WERI-Rb-1 (cell line): ENCODE data around the gene CYP4V2.

Experiments used
- DNase-seq: peaks from one replicate; pipeline ENCODE4 v3.0.0-alpha.2; 2020
- H3K27ac ChIP-seq: fragments of 250-450 bp; sonication (Bioruptor Pico); 2 replicates; pipeline ENCODE4 v1.5.1; 2020; ENCODE audit warnings: mild to moderate bottlenecking, moderate library complexity
- H3K27me3 ChIP-seq: fragments of 250-450 bp; sonication (Bioruptor Pico); 2 replicates; pipeline ENCODE4 v1.5.1; 2021; ENCODE audit warnings: mild to moderate bottlenecking, low read depth, moderate library complexity; ENCODE audit not compliant: insufficient read depth, severe bottlenecking
- H3K36me3 ChIP-seq: fragments of 250-450 bp; sonication (Bioruptor Pico); 2 replicates; pipeline ENCODE4 v1.5.1; 2020; ENCODE audit warnings: mild to moderate bottlenecking, moderate library complexity
- H3K4me3 ChIP-seq: 2 replicates; pipeline ENCODE4 v1.5.1; 2011; ENCODE audit warnings: low read depth, mild to moderate bottlenecking, control low read depth, low read length
- H3K9me3 ChIP-seq: fragments of 250-450 bp; sonication (Bioruptor Pico); 2 replicates; pipeline ENCODE4 v1.5.1; 2021; ENCODE audit warnings: mild to moderate bottlenecking, moderate library complexity; ENCODE audit not compliant: severe bottlenecking
- CTCF ChIP-seq: IDR thresholded peaks from 2 replicates; pipeline ENCODE4 v1.5.1; 2011; ENCODE audit warnings: low read depth, mild to moderate bottlenecking, control low read depth, inconsistent platforms, low read length

The CYP4V2 gene

GRCh38 chr4:186148336-186148975 is 42.9 kb upstream of the CYP4V2 start:
- Histone ChIP-seq H3K27me3 (peaks cover 62% of the 10 kb centered on the region), H3K36me3 (no peaks in the 10 kb centered on the region), H3K27ac (no peak overlapping the region), H3K9me3 (no peaks in the 10 kb centered on the region), H3K4me3 (no peak overlapping the region)
- no peak for TF ChIP-seq CTCF
- no peak for DNase-seq

- H3K27me3 ChIP-seq, result peaks cover 61% of the 10 kb centered on the region
- peak; percentile 55 for DNase-seq
Observed at GRCh38 chr4:186149872-186150271, 41.5 kb upstream of the CYP4V2 start.

GRCh38 chr4:186150926-186151325 is 40.4 kb upstream of the CYP4V2 start:
- DNase-seq, result no peak
- H3K36me3 ChIP-seq, result no peaks in the 10 kb centered on the region
- no peaks in the 10 kb centered on the region for H3K9me3 ChIP-seq
- TF ChIP-seq CTCF, result no peak
- no peak overlapping the region for H3K27ac ChIP-seq
- H3K27me3 ChIP-seq, result peaks cover 56% of the 10 kb centered on the region
- no peak overlapping the region for H3K4me3 ChIP-seq

More at GRCh38 chr4:186149872-186150271, 41.5 kb upstream of the CYP4V2 start:
- H3K27ac ChIP-seq, result no peak overlapping the region
- H3K4me3 ChIP-seq, result no peak overlapping the region
- H3K36me3 ChIP-seq, result no peaks in the 10 kb centered on the region
- peak; percentile 53 for TF ChIP-seq CTCF
- H3K9me3 ChIP-seq, result no peaks in the 10 kb centered on the region

- TF ChIP-seq CTCF, result no peak
- no peak for DNase-seq
- Histone ChIP-seq H3K9me3 (no peaks in the 10 kb centered on the region), H3K27me3 (peaks cover 53% of the 10 kb centered on the region), H3K27ac (no peak overlapping the region), H3K4me3 (no peak overlapping the region), H3K36me3 (no peaks in the 10 kb centered on the region)
Observed at GRCh38 chr4:186151499-186151898, 39.9 kb upstream of the CYP4V2 start.

GRCh38 chr4:186158021-186158813 is 33.1 kb upstream of the CYP4V2 start:
- no peaks in the 10 kb centered on the region for H3K9me3 ChIP-seq
- H3K27me3 ChIP-seq, result peaks cover 22% of the 10 kb centered on the region
- no peak overlapping the region for H3K27ac ChIP-seq
- no peak overlapping the region for H3K4me3 ChIP-seq
- no peak for TF ChIP-seq CTCF
- no peaks in the 10 kb centered on the region for H3K36me3 ChIP-seq
- no peak for DNase-seq
